ENCODE results near the gene ALPP. TPM values are rescaled to one million over a fixed set of nuclear protein-coding genes. Genes with fewer than 3 reads are reported as not detected.

Gene ALPP
- total and polyA plus RNA-seq, 2 donors (not counting 3 experiments of a cell fraction or from before 2014, with no cell fraction given), result not detected

- dilution Hi-C loops (cut with MboI; ENCODE audit: extremely low pct_ligation_motif_present, low sequenced_read_pairs) (no loop called here), intact Hi-C loops (cut with micrococcal nuclease) (no loop called here)
- no peak overlapping the region for H3K9ac ChIP-seq (replicated peaks; ENCODE audit: extremely low read depth, insufficient read depth, low read length)
- CTCF ChIA-PET, result interaction anchor here (0.8 to 1.2 kb wide), 2 partner anchors 17 kb away, joined by 3 to 4 read pairs; no protein-coding TSS in a partner anchor
- no peak for DNase-seq (ENCODE audit: low read depth, low spot score)
- H3K4me3 ChIP-seq (replicated peaks in 1 of 3; ENCODE audit: insufficient read depth in 1 of 3, low read depth in 1 of 3, low read length in 3 of 3), result no peak overlapping the region
- H3K9me1 ChIP-seq (replicated peaks; ENCODE audit: control insufficient read depth, extremely low read depth, insufficient read depth, low read length), result no peaks in the 10 kb centered on the region
- no peaks in the 10 kb centered on the region for H3K9me3 ChIP-seq (replicated peaks; ENCODE audit: control insufficient read depth, insufficient read depth, low read length)
- no peak overlapping the region for H2AFZ ChIP-seq (ENCODE audit: low read depth, low read length)
- no peak for TF ChIP-seq EZH2 (IDR thresholded peaks at IDR 0.05; ENCODE audit: borderline replicate concordance, low read depth, low read length, severe bottlenecking)
- no peak for TF ChIP-seq FOS (IDR thresholded peaks at IDR 0.05; ENCODE audit: borderline replicate concordance, insufficient read depth, low read length)
- TF ChIP-seq CTCF (IDR thresholded peaks at IDR 0.05; ENCODE audit: extremely low read depth in 1 of 2, insufficient read depth in 1 of 2, low read depth in 1 of 2, low read length in 2 of 2), result no peak
- no peak for TF ChIP-seq MYC (IDR thresholded peaks at IDR 0.05; ENCODE audit: low read depth, low read length)
- no peak for TF ChIP-seq MAX (IDR thresholded peaks at IDR 0.05; ENCODE audit: insufficient read depth, insufficient read length)
- no peak for TF ChIP-seq POLR2A (IDR thresholded peaks at IDR 0.05; ENCODE audit: low read depth, low read length)
- no peak for TF ChIP-seq JUN (IDR thresholded peaks at IDR 0.05; ENCODE audit: borderline replicate concordance, insufficient read depth, insufficient read length, low read depth)
- TF ChIP-seq GATA2 (IDR thresholded peaks at IDR 0.05; ENCODE audit: insufficient read depth, insufficient read length, low read depth, low read length), result no peak
- no peak for TF ChIP-seq POLR2AphosphoS5 (IDR thresholded peaks at IDR 0.05; ENCODE audit: insufficient read depth, low read depth, low read length)
- no peaks in the 10 kb centered on the region for H3K36me3 ChIP-seq (ENCODE audit: control insufficient read depth in 2 of 2, extremely low read depth in 1 of 2, insufficient read depth in 2 of 2, low read length in 2 of 2)
- H3K4me1 ChIP-seq (ENCODE audit: control insufficient read depth, extremely low read depth, insufficient read depth, low read length), result no peaks in the 10 kb centered on the region
- no peak for FAIRE-seq
- H4K20me1 ChIP-seq (replicated peaks; ENCODE audit: control insufficient read depth, extremely low read depth, insufficient read depth, low read length), result no peaks in the 10 kb centered on the region
- H3K79me2 ChIP-seq (ENCODE audit: control insufficient read depth, insufficient read depth, low read length), result no peaks in the 10 kb centered on the region
- H3K4me2 ChIP-seq (ENCODE audit: insufficient read depth, low read length), result no peak overlapping the region
- POLR2A ChIA-PET, result no interaction called here
- no TSS peak for BruUV-seq (replicated peaks)
- peaks cover 24 to 32% of the 10 kb centered on the region in 2 experiments for H3K27me3 ChIP-seq (ENCODE audit: control insufficient read depth in 2 of 2, insufficient read depth in 2 of 2, low read length in 2 of 2)
- H3K27ac ChIP-seq (ENCODE audit: insufficient read depth, low read depth, low read length), result no peak overlapping the region
Measured at GRCh38 chr2:232348936-232349335, 29.6 kb upstream of the ALPP start.
